ENCODE measurements around the gene HECW1.
A peak's percentile ranks its signal among the peaks of the same experiment; 100 is the strongest.

HECW1 gene

GRCh38 chr7:43111630-43112458 lies 603 bp upstream of the HECW1 start:
- H3K4me3 ChIP-seq (replicated peaks; ENCODE audit: low read depth, low read length): no peak overlapping the region
- TF ChIP-seq CTCF (IDR thresholded peaks at IDR 0.05; ENCODE audit: low read length, missing control alignments): no peak
- no peak for DNase-seq (ENCODE audit: low read depth)

GRCh38 chr7:43112941-43113621 lies 634 bp downstream of the HECW1 start:
- peak; percentile 60 for DNase-seq (ENCODE audit: low read depth)
- peak overlapping the region; percentile 45 for H3K4me3 ChIP-seq (replicated peaks; ENCODE audit: low read depth, low read length)
- no peak for TF ChIP-seq CTCF (IDR thresholded peaks at IDR 0.05; ENCODE audit: low read length, missing control alignments)

GRCh38 chr7:43113622-43114457 lies 1.4 kb downstream of the HECW1 start:
- DNase-seq (ENCODE audit: low read depth): no peak
- H3K4me3 ChIP-seq (replicated peaks; ENCODE audit: low read depth, low read length): peak overlapping the region; percentile 45
- TF ChIP-seq CTCF (IDR thresholded peaks at IDR 0.05; ENCODE audit: low read length, missing control alignments): no peak

GRCh38 chr7:43114458-43114780 lies 2.0 kb downstream of the HECW1 start:
- no peak for TF ChIP-seq CTCF (IDR thresholded peaks at IDR 0.05; ENCODE audit: low read length, missing control alignments)
- no peak for DNase-seq (ENCODE audit: low read depth)
- H3K4me3 ChIP-seq (replicated peaks; ENCODE audit: low read depth, low read length): no peak overlapping the region

GRCh38 chr7:43116451-43116850 lies 4.0 kb downstream of the HECW1 start:
- no peak for TF ChIP-seq CTCF (IDR thresholded peaks at IDR 0.05; ENCODE audit: low read length, missing control alignments)
- no peak overlapping the region for H3K4me3 ChIP-seq (replicated peaks; ENCODE audit: low read depth, low read length)
- DNase-seq (ENCODE audit: low read depth): no peak

GRCh38 chr7:43117095-43117494 lies 4.6 kb downstream of the HECW1 start:
- no peak for TF ChIP-seq CTCF (IDR thresholded peaks at IDR 0.05; ENCODE audit: low read length, missing control alignments)
- H3K4me3 ChIP-seq (replicated peaks; ENCODE audit: low read depth, low read length): no peak overlapping the region
- no peak for DNase-seq (ENCODE audit: low read depth)
